NCI-H82 treated with DMSO at 0.1 percent for 48 hours (cell line): ENCODE measurements around the gene GAS7.
"Not testable (repeated sequence)": the region's sequence is repeated elsewhere in the genome, so short reads cannot be mapped to it uniquely, and the experiment has no call there.

ENCODE experiments used
- DNase-seq: peaks from one replicate; lab custom pipeline; 2025; ENCODE audit not compliant: unreplicated experiment; lab: John Stamatoyannopoulos, UW

Gene GAS7

GRCh38 chr17:10077561-10078299, 120.7 kb downstream of the GAS7 start:
- no peak for DNase-seq

GRCh38 chr17:10075919-10076318, 122.5 kb downstream of the GAS7 start:
- DNase-seq, result no peak

GRCh38 chr17:10073941-10074340, 124.5 kb downstream of the GAS7 start:
- no peak for DNase-seq

- DNase-seq, result no peak
These were observed 125.6 kb downstream of the GAS7 start for GRCh38 chr17:10072556-10073425.

- DNase-seq, result no peak
These were observed 126.3 kb downstream of the GAS7 start for GRCh38 chr17:10072086-10072485.

- no peak for DNase-seq
These were observed 127.3 kb downstream of the GAS7 start for GRCh38 chr17:10071141-10071540.

- DNase-seq, result no peak
These were observed 127.7 kb downstream of the GAS7 start for GRCh38 chr17:10070690-10071089.

- no peak for DNase-seq
These were observed 129.1 kb downstream of the GAS7 start for GRCh38 chr17:10069301-10069700.

GRCh38 chr17:10067446-10068143, 130.8 kb downstream of the GAS7 start:
- DNase-seq, result no peak

GRCh38 chr17:10064536-10064935, 133.9 kb downstream of the GAS7 start:
- no peak for DNase-seq

GRCh38 chr17:10063730-10064241, 134.6 kb downstream of the GAS7 start:
- DNase-seq, result no peak

GRCh38 chr17:10062691-10063385, 135.6 kb downstream of the GAS7 start:
- DNase-seq, result no peak

- DNase-seq, result no peak
These were observed 137.1 kb downstream of the GAS7 start for GRCh38 chr17:10061111-10061845.

- no peak for DNase-seq
These were observed 137.9 kb downstream of the GAS7 start for GRCh38 chr17:10060526-10060925.

- DNase-seq, result no peak
These were observed 138.7 kb downstream of the GAS7 start for GRCh38 chr17:10059684-10060211.

GRCh38 chr17:10058921-10059683, 139.3 kb downstream of the GAS7 start:
- no peak for DNase-seq

GRCh38 chr17:10057466-10057865, 140.9 kb downstream of the GAS7 start:
- not testable (repeated sequence) for DNase-seq

GRCh38 chr17:10055262-10055975, 143.0 kb downstream of the GAS7 start:
- DNase-seq, result no peak
